Umbilical cord (tissue), 2 donors: Measurements from ENCODE around the gene WWTR1. TPM values are rescaled to one million over a fixed set of nuclear protein-coding genes. Genes with fewer than 3 reads are reported as not detected.

Experiments used
- DNase-seq: peaks from one replicate; pipeline ENCODE4 v3.0.0-alpha.2; 2015; ENCODE audit warnings: low spot score
- total RNA-seq: library from RNA; depleted of rRNA; stranded (reverse); fragments of >200 nt; gene quantifications from one replicate; pipeline ENCODE4 v1.2.3, GENCODE V29; 2014; ENCODE audit warnings: low replicate concordance; ENCODE audit not compliant: insufficient read depth

Gene WWTR1
- total RNA-seq, 1 donor from 2014 or later, result 110 TPM

DNA sequence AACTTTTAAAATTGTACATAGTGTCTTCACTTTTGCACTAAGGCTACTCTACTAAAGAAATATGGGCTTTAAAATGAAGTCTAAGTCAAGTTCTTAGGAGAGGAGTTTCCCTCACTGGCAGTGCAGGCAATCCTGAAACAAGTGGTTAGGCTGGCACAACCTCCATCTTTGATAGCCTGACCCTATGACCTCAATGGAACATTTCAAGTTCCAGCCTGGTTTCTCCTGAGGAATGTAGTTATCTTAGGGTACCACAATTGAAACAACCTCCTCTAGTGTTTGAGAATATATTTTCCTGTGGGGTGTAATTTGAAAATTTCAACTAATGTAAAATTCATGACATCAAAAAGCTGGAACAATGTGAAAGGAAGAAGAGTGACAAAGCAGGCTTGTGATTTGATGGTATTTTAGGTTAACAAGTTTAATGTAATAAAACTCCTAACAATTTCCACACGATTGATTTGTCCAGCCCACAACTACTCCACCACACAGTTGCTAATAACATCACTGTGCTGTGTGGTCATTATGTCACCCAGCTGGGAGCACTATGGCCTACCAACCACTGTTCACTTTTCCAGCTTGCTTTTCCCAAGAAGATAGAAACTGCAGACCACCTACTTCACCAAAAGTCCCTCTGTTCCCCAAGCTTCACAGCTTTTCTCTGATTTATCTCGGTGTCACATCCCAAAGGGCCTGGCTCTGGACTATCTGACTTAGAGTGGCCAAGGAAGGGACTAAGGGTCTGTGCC is 1.8 kb downstream of the WWTR1 start:
- no peak for DNase-seq

DNA sequence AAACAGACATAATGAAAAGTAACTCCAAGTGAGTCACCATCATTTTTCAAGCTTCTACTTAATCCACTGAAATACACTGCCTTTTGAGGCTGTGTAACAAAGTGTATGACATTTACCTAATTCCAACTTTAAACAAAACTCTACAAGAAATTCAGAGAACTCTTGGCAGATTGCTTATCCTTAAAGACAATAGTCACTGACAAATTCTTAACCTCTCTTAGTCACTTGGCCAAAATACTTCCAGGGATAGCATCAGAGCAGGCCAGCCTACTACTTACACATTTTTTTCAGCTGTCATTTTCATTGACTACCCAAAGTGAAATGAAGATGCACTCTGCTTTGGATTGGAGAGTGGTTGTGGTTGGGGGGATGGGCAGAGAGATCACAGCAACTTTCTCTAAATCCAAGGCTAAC is 3.6 kb downstream of the WWTR1 start:
- peak; percentile 23 for DNase-seq

DNA sequence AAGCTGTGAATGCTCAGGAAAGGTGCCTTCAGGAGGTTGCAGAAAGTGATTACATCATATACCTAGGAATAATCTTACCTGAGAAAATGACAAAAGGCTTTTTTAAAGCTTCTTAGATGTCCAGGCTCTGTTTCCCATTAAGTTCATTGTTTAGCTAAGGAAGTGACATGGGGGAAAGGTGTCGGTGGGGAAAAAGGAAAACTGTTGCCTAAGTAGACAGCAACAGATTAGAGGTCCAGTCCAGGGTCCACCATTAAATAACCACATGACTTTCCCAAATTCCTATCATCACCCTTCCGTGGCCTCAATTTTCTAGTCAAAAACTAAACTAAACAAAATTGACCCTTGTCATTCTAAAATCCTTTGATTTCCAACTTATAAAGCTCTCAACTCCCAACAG is 4.3 kb downstream of the WWTR1 start:
- DNase-seq, result no peak

DNA sequence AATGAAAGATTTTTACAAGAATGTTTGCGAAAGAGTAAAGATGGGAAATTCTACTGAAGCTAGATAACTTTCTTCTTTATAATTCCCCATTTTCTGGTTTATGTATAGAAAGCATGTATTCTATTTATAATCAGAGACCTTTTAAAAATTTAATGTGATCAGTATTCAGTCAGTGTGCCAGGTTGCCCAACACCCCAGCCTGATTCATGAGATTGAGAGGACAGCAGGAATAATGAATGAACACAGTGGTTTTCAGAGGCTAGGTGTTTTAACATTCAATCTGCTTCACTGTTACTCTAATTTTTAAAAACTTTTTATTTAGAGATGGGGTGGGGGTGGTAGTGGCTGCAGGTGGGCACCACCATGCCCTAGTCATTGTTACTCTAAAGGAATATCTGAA is 4.7 kb downstream of the WWTR1 start:
- DNase-seq, result no peak

DNA sequence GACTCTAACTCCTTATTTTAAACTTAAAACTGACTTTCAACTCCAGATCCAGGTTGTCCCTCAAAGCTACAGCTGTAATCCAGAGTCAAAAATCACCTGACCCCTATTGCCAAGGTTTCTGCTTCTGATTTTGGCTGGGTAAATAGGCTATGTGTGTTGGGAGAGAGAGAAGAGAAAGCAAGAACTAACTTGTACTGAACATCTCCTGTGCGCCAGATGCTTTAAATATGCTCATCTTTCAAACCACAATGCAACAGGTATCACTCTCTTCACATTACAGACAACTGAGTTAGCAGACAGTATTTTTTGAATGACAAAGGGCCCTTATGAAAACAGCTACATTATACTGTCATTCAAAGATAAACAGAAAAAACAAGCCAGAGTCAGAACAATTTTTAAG is 7.0 kb downstream of the WWTR1 start:
- DNase-seq, result no peak

DNA sequence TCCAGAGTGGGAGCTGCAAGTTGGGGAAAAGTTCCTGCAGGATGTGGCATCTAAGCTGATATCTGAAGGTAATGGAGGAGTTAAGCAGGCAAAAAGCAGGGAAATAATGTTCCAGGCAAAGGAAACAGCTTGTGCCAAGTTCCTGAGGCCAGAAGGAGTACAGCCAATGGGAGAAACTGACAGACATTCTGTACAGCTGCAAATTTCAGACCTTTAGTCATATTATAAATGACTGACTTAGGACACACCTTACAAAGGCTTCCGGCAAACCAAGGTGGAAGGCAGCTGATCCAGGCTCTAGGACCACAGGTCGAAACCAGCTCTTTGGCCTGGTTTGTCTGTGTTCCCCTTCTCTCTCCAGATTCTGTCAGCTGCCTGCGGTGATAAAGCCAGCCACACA is 9.3 kb downstream of the WWTR1 start:
- DNase-seq, result peak; percentile 15

DNA sequence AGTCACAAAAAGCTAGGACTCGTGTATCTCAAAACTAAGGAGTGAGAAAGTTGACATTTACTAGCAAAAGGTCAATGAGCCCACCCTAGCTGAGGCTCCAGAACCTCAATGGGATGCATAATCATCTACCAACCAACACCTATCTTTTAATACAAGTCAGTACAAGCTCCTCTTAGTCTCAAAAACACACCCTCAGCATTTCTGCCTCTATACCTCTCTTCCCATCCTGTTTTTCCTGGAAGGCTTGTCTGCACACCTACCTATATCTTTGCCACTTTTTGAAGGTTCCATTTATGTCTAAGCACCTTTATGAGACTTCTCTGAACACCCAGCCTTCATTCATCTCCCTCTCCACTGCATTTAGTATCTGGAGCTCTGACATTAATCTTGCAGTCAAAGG is 10.0 kb downstream of the WWTR1 start:
- no peak for DNase-seq

DNA sequence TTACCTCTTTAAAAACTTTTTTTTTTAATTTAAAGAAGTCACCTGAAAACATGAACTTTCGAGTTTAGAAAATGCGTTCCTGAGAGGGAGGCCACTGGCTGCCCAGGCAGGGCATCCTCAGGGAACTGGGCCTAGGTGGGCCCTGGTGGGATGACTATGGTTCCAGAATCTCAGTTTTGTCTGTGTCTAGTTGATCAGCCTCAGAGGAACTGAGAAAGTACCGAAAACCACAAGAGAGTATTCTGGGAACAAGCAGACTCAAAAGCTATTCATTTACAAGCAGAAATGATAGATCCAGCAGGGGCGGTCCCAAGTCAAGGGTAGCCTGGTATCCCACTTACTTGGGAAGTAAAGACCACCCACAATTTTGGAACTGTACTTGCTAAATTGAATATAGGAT is 10.5 kb downstream of the WWTR1 start:
- no peak for DNase-seq

DNA sequence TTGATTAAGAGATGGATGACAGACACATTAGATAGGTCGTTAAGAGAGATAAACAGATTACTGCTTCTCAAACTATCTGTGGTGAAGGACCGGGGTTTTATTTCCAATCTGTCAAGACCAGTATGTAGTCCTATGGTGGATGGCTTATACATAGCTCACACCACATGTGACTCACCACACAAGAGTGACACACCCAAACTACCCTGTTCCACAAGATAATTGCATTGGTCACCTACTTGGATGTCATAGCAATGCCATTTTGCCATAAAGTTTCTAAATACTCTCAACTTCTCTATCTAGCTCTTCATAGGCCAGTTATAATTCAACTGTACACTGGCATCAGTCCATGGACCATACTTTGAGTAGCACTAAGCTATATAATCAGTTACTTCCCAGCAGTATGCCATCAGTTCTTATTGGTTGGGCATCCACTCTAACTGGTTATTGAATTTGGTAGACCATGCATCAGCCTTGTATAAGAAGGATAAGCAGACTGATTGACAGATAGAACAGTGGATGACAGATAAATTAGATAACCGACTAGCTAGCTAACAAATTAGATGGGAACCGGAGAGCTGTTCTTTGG is 11.6 kb downstream of the WWTR1 start:
- DNase-seq, result no peak

DNA sequence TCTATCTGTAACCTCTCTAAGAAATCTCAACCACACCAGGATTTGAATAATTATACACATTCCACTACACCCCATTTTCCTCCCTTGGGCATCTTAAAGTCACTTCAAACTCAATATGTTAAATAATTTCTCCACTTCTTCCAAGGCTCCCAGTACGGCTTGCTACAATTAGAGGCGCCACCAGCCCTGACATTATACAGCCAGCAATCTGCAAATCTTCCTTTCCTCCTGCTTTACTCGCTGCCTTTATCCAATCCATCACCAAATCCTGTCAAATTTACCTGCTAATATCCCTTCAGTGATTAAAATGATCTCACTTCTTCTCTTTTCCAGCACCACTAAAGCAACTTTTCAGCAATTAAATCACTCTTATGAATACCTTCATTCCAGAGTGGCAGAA is 13.9 kb downstream of the WWTR1 start:
- no peak for DNase-seq

DNA sequence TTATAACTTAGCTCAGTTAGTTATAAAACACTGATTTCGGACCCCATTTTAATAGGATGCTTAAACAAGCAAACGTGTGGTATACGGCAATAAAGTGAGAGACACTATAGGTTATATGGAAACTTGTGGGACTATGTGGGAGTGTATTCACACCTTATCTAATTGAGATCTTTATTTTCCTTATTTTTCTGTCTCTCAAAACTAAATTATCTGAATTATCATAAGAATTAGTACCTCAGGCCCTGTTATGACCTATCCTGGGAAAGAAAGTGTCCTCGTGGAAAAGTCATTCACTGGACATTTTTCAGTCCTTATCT is 14.4 kb downstream of the WWTR1 start:
- DNase-seq, result no peak

DNA sequence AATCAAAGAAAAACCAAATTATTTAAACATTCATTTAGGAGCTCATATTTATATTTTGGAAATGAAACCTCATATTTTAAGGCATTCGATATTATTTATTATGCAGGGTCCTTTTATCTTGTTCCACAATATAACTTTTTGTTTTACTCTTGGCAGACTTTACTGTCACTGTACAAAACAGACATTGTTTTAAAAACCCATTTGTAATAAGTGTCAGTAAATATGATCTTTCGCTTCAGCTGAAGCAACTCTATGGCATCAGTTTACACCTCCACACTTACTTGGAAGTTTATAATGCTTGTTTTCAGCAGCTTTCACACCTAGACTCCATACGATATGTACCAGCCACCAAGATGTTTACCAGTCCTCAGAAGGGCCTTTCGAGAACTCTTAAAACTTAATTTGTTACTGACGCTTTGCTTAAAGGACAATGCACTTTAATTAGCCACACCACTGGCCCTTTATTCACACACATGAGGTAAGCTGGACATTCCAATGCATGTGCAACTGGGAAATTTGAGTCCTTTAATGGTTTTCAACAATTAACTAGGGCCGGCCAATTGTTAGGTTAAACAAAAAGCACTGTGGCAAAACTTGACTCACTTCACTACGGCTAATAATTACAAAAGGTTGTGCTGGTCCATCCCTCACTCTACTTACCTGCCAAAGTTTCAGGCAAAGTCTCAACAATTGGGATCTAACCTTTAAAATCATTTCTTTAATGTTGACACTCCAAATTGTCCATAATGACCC is 16.7 kb downstream of the WWTR1 start:
- DNase-seq, result no peak

DNA sequence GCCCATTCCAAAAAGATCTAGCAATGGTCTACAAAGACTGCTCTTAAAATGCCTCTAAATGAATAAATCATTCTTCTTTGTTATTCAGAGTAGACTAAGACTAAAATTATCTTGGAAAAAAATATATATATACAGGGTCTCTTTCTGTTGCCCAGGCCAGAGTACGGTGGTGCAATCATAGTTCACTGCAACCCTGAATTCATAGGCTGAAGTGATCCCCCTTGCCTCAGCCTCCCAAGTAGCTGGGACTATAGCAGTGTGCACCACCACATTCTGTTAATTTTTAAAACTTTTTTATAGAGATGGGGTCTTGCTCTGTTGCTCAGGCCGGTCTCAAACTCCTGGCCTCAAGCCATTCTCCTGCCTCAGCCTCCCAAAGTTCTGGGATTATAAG is 18.7 kb downstream of the WWTR1 start:
- DNase-seq, result no peak

DNA sequence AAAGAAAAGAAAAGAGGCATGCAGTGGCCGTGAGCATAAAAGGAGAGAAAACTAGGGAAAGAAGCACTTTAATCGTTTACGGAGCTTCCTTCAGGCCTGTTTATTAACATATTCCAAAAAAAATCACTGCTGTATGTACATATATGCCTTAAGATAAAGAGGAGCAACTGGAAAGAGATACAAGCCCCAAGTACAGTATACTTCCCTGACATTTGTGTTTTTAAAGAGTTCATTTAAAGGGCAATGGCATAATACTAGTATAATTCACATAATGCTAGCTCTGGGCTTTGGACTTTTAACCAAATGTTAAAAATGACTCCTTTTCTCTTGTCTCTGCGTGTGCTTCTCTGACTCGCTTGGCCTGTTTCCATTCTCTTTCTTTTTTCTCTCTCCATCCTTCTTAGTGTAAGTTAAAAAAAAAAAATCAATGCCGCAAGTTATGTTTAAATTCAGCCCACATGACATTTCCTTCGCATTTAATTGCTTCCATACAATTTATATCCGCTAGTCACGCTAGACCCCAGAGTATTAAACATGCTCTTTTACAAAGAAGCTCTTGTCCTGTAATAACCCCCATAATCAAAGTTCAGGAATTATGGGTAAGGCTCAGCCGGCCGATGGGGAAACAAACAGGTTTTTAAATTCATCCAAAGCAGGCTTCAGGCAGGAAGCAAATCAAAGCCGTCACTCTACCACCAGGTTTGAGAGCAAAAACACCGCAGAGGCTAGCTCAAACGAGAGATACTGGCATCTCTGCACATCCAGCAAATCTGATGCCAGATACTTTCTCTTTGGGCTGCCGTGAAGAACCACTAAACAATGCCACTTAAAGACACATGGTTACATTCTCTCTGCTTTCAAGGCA is 19.4 kb downstream of the WWTR1 start:
- peak; percentile 61 for DNase-seq

DNA sequence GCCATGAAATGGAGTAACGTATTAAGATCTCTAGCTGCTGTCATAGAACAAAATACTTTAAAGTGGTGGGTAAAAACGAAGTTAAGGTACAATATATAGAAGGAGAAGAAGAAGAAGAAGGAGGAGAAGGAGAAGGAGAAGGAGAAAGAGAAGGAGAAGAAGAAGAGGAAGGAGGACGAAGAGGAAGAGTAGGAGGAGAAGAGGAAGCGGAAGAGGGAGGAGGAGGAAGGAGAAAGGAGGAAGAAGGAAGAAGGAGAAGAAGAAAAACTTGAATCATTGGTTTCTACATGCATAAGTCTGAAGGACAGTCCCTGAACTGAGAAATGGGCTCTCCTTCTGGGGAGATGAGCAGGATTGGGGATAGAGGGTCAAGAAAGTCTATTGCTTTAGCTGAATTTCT is 22.4 kb downstream of the WWTR1 start:
- no peak for DNase-seq

DNA sequence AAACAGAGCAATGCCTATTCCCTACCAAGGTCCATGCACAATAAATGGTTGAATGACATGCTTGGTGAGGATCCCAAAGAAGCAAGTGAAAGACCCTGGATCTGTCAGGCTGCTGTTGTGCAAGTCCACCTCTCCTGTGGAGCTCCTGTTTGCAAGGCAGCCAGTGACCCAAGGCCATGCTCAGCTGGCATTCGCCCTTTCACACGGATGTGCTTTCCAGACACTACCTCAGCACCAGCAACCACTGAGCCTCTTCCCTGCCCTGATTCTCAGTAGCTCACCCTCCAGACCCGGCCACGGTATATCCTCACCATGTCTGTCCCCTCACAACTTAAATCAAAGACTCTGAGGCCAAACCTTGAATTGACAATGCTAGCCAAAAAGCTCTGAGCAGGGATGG is 23.3 kb downstream of the WWTR1 start:
- DNase-seq, result no peak

DNA sequence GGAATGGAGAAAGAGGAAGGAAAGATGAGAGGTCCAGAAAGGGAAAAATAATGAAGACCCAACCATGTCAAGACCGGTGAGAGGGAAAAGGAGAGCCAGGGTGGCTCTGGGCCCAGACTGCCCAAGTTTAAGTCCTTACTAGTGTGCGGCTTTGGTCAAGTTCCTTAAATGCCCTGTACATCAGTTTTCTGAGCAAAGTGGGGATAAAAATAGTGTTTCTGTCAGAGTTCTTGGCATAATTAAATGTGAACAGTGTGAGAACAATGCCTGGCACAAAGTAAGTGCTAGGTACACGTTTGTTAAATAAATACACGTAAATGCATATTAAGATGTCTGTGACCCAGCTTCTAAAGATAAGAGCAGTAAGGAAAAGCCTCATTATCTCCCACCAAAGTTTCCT is 23.8 kb downstream of the WWTR1 start:
- DNase-seq, result no peak

DNA sequence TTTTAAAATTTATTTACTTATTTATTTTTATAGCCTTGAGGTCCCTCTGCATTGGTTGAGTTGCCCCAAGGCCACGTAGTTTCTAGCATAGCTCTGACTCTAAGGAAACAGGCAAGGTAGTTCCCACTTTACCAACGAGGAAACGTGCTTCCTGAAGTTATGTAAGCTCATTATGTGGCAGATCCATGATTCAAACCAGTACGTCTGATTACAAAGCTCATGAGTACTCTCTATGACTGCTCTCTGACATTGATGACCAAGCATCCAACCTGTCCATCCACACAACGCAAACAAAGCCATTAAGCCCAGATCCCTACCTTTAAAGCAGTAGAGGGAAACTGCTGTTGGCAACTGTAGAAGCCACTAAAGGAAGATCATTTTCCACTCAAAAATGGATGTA is 25.6 kb downstream of the WWTR1 start:
- no peak for DNase-seq

DNA sequence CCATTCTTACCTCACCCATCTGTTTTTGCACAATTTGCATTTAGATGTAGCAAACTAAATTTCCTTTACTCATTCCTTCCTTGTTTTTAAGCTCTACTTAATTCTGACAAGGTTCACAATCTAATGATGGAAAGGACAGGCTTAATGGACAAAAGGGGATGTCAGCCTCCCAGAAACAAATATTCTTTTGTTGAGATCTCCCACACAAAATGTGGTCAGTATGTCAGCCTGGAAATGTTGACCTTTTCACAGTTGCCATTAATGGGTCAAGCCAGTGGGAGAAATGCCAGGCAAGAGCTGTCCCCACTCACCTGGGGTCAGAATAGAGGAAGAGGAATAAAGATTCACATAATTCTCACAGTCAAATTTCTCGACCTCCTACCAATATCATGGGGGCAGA is 27.0 kb downstream of the WWTR1 start:
- no peak for DNase-seq

DNA sequence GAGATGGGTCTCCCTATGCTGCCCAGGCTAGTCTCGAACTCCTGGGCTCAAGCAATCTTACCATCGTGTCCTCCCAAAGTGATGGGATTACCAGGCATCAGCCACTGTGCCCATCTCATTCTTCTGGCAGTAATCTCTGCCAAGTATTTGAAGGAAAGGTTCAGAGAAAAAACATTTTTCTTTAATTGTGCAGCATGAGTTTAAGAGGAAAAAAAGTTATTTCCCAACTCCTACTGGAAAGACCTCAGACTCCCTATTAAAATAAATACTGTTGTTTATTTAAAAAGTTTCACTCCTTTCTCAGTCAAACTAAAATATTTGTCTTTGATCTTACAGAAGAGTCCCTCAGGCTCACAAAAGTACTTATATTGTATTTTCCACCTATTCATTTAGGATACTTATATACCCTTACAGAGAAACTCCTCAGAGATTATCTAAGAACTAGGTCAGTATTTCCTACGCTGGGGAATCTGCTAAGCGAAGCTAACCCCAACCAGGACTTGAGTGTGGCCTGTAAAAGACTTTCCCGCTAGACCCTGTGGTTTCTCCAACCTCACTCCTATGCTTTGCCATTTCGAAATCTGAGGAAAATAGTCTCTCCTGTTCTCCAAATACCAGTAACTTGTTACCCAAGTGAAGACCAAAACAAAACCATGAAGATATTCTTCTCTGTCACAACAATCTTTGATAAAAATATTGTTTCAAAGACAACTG is 28.7 kb downstream of the WWTR1 start:
- no peak for DNase-seq

DNA sequence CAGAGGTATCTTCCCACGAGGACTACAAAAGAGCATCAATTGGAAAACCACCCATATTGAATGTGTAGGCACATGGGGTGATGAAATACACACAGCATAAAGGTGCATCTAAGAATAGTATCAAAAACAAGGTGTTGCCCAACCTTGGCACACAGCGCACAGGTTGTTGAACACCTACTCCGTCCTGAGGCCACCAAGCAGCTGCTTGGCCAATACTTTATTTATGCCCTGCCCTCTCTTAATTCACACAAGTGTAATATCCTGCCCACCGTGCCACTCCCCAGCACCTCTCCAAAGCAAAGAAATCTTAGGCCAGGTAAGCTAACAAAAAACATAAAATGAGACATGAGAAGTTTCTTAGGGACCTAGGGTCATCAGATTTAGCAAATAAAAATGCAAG is 31.2 kb downstream of the WWTR1 start:
- DNase-seq, result no peak

DNA sequence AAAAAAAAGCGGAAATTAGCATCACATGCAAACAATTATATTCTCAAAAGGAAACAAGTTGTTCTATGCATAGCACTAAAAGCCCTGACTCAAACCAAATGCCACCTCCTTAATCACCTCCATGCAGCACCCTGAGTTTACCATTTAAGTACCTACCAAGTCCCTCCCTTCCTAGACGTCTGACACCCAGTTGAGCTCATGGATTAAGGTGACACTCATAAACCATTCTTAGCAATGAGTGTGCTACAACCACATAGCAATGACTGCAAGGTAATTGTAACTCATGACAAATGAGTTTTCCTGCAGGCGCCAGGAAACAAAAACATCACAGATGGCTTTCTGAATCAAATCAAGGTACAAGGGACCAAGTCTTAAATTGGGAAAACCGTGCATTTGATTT is 32.0 kb downstream of the WWTR1 start:
- DNase-seq, result no peak
